DND-41 (cell line): ENCODE data around the gene MRPL3.

ENCODE experiments used
- CTCF ChIP-seq: IDR thresholded peaks from 2 replicates; pipeline ENCODE4 v1.5.1; 2012; ENCODE audit warnings: borderline replicate concordance, low read length, moderate library complexity, mild to moderate bottlenecking; ENCODE audit not compliant: poor library complexity, severe bottlenecking; ENCODE audit errors: extremely low read depth
- EZH2 ChIP-seq: IDR thresholded peaks from 3 replicates; pipeline ENCODE4 v1.6.1; 2012; ENCODE audit warnings: borderline replicate concordance, low read depth, mild to moderate bottlenecking, moderate library complexity, low read length, inconsistent platforms; ENCODE audit not compliant: severe bottlenecking

GRCh38 chr3:131526801-131527347, 24.1 kb upstream of the MRPL3 start:
- no peak for TF ChIP-seq CTCF
- TF ChIP-seq EZH2, result no peak
